NOMO-1 treated with DMSO at 0.1 percent for 48 hours (cell line): ENCODE data around the gene TEX12.
"Not testable (repeated sequence)": the region's sequence is repeated elsewhere in the genome, so short reads cannot be mapped to it uniquely, and the experiment has no call there.

Source experiments
- DNase-seq: peaks from one replicate; lab custom pipeline; 2025; ENCODE audit not compliant: unreplicated experiment; lab: John Stamatoyannopoulos, UW

The TEX12 gene, protein sequence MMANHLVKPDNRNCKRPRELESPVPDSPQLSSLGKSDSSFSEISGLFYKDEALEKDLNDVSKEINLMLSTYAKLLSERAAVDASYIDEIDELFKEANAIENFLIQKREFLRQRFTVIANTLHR

GRCh38 chr11:112167145-112167544, at the start of gene TEX12:
Gene TEX12 (plus strand): TSS chr11:112167372. CDS start chr11:112169269, 1,897 bp downstream.
- DNase-seq: no peak

- DNase-seq: no peak
Measured at GRCh38 chr11:112118176-112118575, 49.0 kb upstream of the TEX12 start.

- DNase-seq: no peak
Measured at GRCh38 chr11:112121981-112122615, 45.1 kb upstream of the TEX12 start.

DNA sequence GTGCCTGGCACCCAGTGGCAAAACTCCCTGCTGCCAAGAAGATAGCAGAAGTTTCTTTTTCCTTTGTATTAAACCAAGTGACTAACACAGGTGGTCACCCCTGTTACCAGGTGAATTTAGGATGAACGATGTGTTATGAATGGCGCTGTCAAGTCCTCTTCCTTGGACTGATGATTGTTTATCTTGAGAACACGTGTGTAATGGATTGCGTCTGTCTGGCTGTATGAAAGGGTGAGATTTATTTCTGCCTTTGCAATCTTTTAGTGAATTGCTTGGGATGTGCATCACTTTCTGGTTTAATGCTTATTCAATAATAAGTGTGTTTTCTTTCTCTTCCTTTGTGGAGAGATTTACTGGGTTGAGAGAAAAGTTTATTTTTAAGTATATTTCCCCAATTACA, 44.0 kb upstream of the TEX12 start:
- no peak for DNase-seq

- no peak for DNase-seq
Measured at GRCh38 chr11:112127056-112127455, 40.1 kb upstream of the TEX12 start.

DNA sequence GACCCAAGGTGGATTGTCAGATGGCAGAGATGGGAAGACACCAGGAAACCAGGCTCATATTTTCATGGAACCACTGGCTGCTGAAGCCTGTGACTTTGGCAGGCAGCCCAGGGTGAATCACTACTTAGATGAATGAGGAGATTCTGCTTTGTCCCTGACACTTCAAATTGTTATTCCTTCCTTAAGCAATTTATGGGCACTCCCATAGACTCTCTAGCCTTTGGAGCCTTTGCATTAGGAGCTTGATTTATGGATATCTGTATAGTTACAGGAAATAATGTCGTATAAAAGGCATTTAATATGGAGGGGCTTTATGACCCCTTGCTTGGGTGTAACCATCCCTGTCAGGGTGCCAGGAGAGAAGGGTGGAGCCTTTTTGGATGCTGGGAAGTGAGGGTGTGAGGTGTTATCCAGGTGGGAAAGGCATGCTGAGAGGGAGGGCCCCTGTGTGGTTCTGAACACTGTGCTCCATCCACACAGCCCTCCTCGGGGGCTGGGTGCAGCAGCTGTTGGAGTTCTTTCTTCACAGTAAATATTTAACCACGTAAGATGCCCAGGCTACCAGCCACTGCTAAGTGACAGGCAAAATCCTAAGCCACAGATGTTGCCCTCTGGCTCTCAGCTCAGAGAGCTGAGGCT, 38.6 kb upstream of the TEX12 start:
- DNase-seq: no peak

GRCh38 chr11:112129656-112130055, 37.5 kb upstream of the TEX12 start:
- DNase-seq: peak; percentile 61

GRCh38 chr11:112132737-112133136, 34.4 kb upstream of the TEX12 start:
- DNase-seq: no peak

DNA sequence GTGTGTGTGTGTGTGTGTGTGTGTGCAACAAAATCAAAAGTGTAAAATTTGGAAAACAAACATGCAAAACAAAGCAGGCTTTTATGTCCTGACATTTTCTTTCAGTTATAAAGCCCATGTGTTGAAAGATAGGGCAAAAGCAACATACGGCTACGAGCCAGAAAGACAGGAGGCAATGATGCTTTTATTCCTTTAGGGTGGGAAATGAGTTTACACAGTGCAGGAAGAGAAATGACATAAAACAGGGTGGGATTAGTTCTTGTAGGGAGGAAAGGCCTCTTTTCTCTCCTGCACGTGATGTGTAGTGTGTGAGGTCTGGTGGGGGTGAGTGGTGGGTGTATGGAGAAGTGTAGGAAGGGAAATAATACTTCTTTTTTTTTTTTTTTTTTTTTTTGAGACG, 32.7 kb upstream of the TEX12 start:
- no peak for DNase-seq

GRCh38 chr11:112143597-112143996, 23.6 kb upstream of the TEX12 start:
- no peak for DNase-seq

- DNase-seq: no peak
Measured at GRCh38 chr11:112150517-112150916, 16.7 kb upstream of the TEX12 start.

DNA sequence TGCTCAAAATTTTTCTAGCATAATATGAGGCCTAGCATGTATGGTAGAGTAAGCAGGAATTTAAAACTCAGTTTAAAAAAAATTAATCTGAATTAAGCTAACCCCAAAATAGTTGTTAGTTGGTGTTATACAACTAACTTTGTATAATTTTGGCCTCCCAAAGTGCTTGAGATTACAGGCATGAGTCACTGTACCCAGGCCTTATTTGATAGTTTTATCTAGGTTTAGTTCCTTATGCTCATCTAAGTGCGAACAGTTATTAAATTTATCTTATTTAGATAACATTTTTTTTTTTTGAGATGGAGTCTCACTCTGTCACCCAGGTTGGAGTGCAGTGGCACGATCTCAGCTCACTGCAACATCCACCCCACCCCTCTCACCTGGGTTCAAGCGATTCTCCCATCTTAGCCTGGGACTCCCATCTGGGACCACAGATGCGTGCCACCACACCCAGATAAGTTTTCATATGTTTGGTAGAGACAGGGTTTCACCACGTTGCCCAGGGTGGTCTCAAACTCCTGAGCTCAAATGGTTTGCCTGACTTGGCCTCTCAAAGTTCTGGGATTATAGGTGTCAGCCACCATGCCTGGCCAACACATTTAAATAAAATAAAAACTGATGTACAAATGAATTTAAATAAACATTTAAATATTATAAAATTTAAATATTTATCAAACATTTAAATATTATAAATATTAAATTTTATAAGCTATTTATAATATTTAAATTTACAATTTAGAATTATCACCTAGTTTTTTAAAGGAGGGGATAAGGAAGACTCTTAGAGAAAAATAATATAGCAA, 10.8 kb upstream of the TEX12 start:
- DNase-seq: no peak

- peak; percentile 86 for DNase-seq
Measured at GRCh38 chr11:112156956-112157766, 10.0 kb upstream of the TEX12 start.

DNA sequence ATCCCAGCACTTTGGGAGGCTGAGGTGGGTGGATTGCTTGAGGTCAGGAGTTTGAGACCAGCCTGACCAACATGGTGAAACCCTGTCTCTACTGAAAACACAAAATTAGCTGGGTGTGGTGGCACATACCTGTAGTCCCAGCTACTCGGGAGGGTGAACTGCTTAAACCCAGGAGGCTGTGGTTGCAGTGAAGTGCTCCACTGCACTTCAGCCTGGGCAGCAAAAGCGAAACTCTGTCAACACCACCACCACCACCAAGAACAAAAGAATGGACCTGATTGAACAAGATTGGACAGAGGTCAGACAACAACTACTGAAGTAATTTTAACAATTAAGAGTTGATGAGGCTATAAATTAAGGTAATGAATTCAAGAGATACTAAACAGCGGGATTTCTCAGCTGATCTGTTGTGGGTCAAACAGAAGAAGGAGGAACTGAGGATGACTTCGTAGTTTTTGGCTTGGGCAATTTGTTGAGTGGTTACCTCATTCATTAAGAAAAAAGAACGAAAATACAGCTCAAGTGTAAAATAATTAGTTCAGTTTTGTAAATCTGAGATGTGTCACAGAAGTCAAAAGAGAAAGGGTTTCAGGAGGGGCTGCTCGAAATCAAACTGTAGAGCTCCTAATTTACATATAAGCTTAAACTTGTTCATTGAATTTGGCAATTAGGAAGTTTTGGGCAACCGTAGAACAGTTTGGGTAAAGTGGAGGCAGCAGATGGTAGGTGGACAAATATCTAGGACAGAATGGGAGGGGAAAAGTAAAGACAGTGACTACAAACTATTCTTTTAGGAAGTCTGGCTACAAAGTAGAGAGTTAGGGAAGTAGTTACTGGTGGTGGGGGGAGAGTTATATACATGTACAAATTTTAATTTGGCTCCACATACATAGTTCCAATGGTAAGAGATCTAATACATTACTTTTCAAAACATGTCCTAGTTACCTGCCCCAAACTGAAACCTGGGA, 7.8 kb upstream of the TEX12 start:
- peak; percentile 81 for DNase-seq

GRCh38 chr11:112160091-112160848, 6.9 kb upstream of the TEX12 start:
- DNase-seq: no peak

- DNase-seq: peak; percentile 69
Measured at GRCh38 chr11:112161012-112161411, 6.2 kb upstream of the TEX12 start.

- not testable (repeated sequence) for DNase-seq
Measured at GRCh38 chr11:112162200-112162599, 5.0 kb upstream of the TEX12 start.

DNA sequence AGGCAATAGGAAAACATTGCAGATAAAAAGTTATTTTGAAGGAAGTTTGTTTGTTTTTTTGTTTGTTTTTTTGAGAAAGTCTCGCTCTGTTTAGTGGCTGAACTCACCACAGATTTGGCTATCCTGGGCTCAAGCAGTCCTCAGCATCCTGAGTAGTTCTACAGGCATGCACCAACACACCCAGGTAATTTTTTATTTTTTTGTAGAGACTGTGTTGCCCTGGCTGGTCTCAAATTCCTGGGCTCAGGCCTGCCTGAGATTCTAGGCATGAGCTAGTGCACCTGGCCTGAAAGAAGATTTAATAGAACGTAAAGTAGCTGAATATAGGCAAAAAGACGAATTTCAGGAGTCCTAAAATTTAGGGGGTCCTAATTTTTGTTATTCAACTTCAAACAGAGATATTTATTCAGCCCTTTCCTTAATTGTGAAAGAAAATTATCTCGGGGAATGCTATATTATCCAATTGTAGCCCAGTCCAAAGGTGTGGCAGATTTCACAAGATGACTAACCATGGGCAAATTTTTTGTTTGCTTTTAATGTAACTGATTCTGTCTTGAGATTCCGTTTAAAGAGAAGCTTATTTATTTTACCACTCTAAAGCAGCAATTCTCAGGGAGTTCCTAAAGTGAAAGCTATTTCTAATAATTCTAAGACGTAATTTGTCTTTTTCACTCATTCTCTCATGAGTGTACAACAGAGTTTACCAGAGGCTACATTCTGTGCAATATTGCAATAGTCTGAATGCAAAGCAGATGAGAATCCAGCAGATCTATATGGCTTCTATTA, 4.2 kb upstream of the TEX12 start:
- DNase-seq: no peak
